MM.1S (cell line): ENCODE measurements around the gene LRPAP1.

Source experiments
- CTCF ChIP-seq: fragments of 300-600 bp; sonication (generic); IDR thresholded peaks from 2 replicates; pipeline ENCODE4 v1.5.1; 2016; ENCODE audit warnings: antibody characterized with exemption, low read length, mixed read lengths
- EZH2 ChIP-seq: fragments of 300-600 bp; sonication (generic); optimal IDR thresholded peaks from 2 replicates; pipeline ENCODE3; 2017; ENCODE audit warnings: low read depth, mild to moderate bottlenecking, antibody characterized with exemption, low read length, mixed read lengths

- TF ChIP-seq CTCF: no peak
- TF ChIP-seq EZH2: no peak
Observed at GRCh38 chr4:3479358-3480101, 52.7 kb downstream of the LRPAP1 start.
